COLO829 (cell line): ENCODE data around the gene OTOS.

Experiments
- DNase-seq: peaks from one replicate; pipeline ENCODE4 v3.0.0; 2012; ENCODE audit warnings: low spot score

Gene OTOS

GRCh38 chr2:240167588-240167880 is 27.1 kb upstream of the OTOS start:
- no peak for DNase-seq

- DNase-seq, result no peak
Measured at GRCh38 chr2:240166761-240167587, 26.5 kb upstream of the OTOS start.

- DNase-seq, result no peak
Measured at GRCh38 chr2:240166191-240166590, 25.7 kb upstream of the OTOS start.

- DNase-seq, result no peak
Measured at GRCh38 chr2:240165661-240166060, 25.2 kb upstream of the OTOS start.

GRCh38 chr2:240165034-240165433 is 24.6 kb upstream of the OTOS start:
- DNase-seq, result no peak

- no peak for DNase-seq
Measured at GRCh38 chr2:240164586-240164985, 24.1 kb upstream of the OTOS start.

GRCh38 chr2:240163844-240164574 is 23.6 kb upstream of the OTOS start:
- no peak for DNase-seq

GRCh38 chr2:240162939-240163714 is 22.7 kb upstream of the OTOS start:
- DNase-seq, result no peak

GRCh38 chr2:240162531-240162930 is 22.1 kb upstream of the OTOS start:
- DNase-seq, result no peak

GRCh38 chr2:240162032-240162431 is 21.6 kb upstream of the OTOS start:
- DNase-seq, result no peak

- no peak for DNase-seq
Measured at GRCh38 chr2:240161087-240161750, 20.8 kb upstream of the OTOS start.

- DNase-seq, result no peak
Measured at GRCh38 chr2:240160291-240161086, 20.0 kb upstream of the OTOS start.

- DNase-seq, result no peak
Measured at GRCh38 chr2:240159251-240159839, 18.9 kb upstream of the OTOS start.

GRCh38 chr2:240157147-240157470 is 16.7 kb upstream of the OTOS start:
- DNase-seq, result no peak

GRCh38 chr2:240156435-240157146 is 16.1 kb upstream of the OTOS start:
- DNase-seq, result no peak

- DNase-seq, result no peak
Measured at GRCh38 chr2:240155745-240156390, 15.4 kb upstream of the OTOS start.

GRCh38 chr2:240155048-240155744 is 14.7 kb upstream of the OTOS start:
- no peak for DNase-seq

GRCh38 chr2:240154606-240155005 is 14.1 kb upstream of the OTOS start:
- DNase-seq, result no peak

- no peak for DNase-seq
Measured at GRCh38 chr2:240153418-240153817, 13.0 kb upstream of the OTOS start.
